K562 (cell line): ENCODE results near the gene MYH9. TPM values are rescaled to one million over a fixed set of nuclear protein-coding genes. Genes with fewer than 3 reads are reported as not detected.

Source experiments
- ATAC-seq: fragments of 200-7000 bp; cut with Tn5 transposase; 3 replicates; pipeline ENCODE4 v1.9.1; 2020; ENCODE audit warnings: moderate library complexity
- BruUV-seq: library from RNA; stranded (reverse); fragments of 400-500 nt; replicated peaks from 2 replicates; lab custom pipeline; 2021; lab: Mats Ljungman, UMichigan
- CTCF ChIA-PET: fragments of 300-600 bp; formaldehyde crosslinking; extraction: SDS; loops from one replicate; lab custom pipeline; 2021; ENCODE audit warnings: low intra/inter-chr PET ratio; lab: Yijun Ruan, JAX
- POLR2A ChIA-PET: fragments of 300-600, 350-650 bp; sonication (Branson Sonifier 250); formaldehyde crosslinking; extraction: SDS; loops from one replicate; lab custom pipeline; 2021; ENCODE audit warnings: antibody characterized with exemption, inconsistent platforms; lab: Yijun Ruan, JAX
- DNase-seq, 4 experiments: peaks; one replicate each; pipeline versions ENCODE4 v3.0.0 to v3.0.0-alpha.2; 2011 to 2018; ENCODE audit warnings: low spot score in 3 of 4, mixed read lengths in 3 of 4; ENCODE audit errors: extremely low read depth in 1 of 4
- FAIRE-seq: peaks from 2 replicates; lab custom pipeline; 2011; peaks lifted over from hg19 to GRCh38; lab: Jason Lieb, UNC
- H2AFZ ChIP-seq: 2 replicates; pipeline ENCODE4 v1.6.0; 2011; ENCODE audit warnings: low read depth, low read length, control low read depth, inconsistent platforms
- H3K27ac ChIP-seq: fragments of 200-600 bp; 3 replicates; pipeline ENCODE4 v1.8.0; 2011; ENCODE audit warnings: low read depth, mild to moderate bottlenecking, control low read depth, inconsistent platforms, low read length, moderate library complexity, mixed read lengths; ENCODE audit errors: extremely low read depth
- H3K27me3 ChIP-seq, 2 experiments: fragments of 300-600 bp in 1 of 2; 2 replicates in 1 of 2; 3 replicates in 1 of 2; pipeline versions ENCODE4 v1.6.0 to v1.8.0; 2011; ENCODE audit warnings: inconsistent platforms in 2 of 2, low read length in 2 of 2, mild to moderate bottlenecking in 1 of 2, mixed read lengths in 1 of 2, moderate library complexity in 1 of 2; ENCODE audit not compliant: control insufficient read depth in 2 of 2, insufficient read depth in 2 of 2
- H3K36me3 ChIP-seq: fragments of 300-600 bp; 3 replicates; pipeline ENCODE4 v1.8.0; 2011; ENCODE audit warnings: mild to moderate bottlenecking, low read length, inconsistent platforms; ENCODE audit not compliant: control insufficient read depth, insufficient read depth
- H3K4me1 ChIP-seq, 2 experiments: fragments of 200-600 bp in 1 of 2; replicated peaks in 1 of 2; 2 replicates in 1 of 2; 3 replicates in 1 of 2; pipeline versions ENCODE4 v1.5.1 to v1.8.0; 2011; ENCODE audit warnings: inconsistent platforms in 2 of 2, low read length in 2 of 2, mild to moderate bottlenecking in 1 of 2, mixed read lengths in 1 of 2, moderate library complexity in 1 of 2; ENCODE audit not compliant: control insufficient read depth in 2 of 2, insufficient read depth in 2 of 2
- H3K4me2 ChIP-seq: 2 replicates; pipeline ENCODE4 v1.6.1; 2011; ENCODE audit warnings: low read length, control low read depth, inconsistent platforms, mixed read lengths; ENCODE audit not compliant: insufficient read depth
- H3K4me3 ChIP-seq: fragments of 200-600 bp; sonication (generic), shearing (Covaris generic); 2 replicates; pipeline ENCODE4 v1.5.1; 2016; ENCODE audit warnings: control low read depth, inconsistent platforms
- H3K79me2 ChIP-seq: fragments of 200-600 bp; 3 replicates; pipeline ENCODE4 v1.8.0; 2011; ENCODE audit warnings: low read length, inconsistent platforms; ENCODE audit not compliant: control insufficient read depth, insufficient read depth
- H3K9ac ChIP-seq, 2 experiments: 2 replicates each; pipeline versions ENCODE4 v1.6.0 to v1.6.1; 2011; ENCODE audit warnings: low read depth in 2 of 2, low read length in 2 of 2, control low read depth in 1 of 2, inconsistent platforms in 1 of 2, mild to moderate bottlenecking in 1 of 2, mixed read lengths in 1 of 2; ENCODE audit not compliant: insufficient read depth in 1 of 2
- H3K9me1 ChIP-seq: one replicate; pipeline ENCODE4 v1.6.0; 2011; ENCODE audit warnings: inconsistent platforms, mild to moderate bottlenecking, low read length, moderate library complexity; ENCODE audit not compliant: control insufficient read depth, insufficient read depth
- H3K9me3 ChIP-seq: replicated peaks from 2 replicates; pipeline ENCODE4 v1.5.1; 2011; ENCODE audit warnings: low read depth, low read length, inconsistent platforms; ENCODE audit not compliant: control insufficient read depth, insufficient read depth
- H4K20me1 ChIP-seq: replicated peaks from 2 replicates; pipeline ENCODE4 v1.6.1; 2011; ENCODE audit warnings: low read length, inconsistent platforms, mixed read lengths; ENCODE audit not compliant: control insufficient read depth, insufficient read depth
- BMI1 ChIP-seq: fragments of 150-350 bp; IDR thresholded peaks from 2 replicates; pipeline ENCODE4 v1.6.1; 2014; ENCODE audit warnings: low read length
- GTF3C2 ChIP-seq: IDR thresholded peaks from 3 replicates; pipeline ENCODE4 v1.6.1; 2011; ENCODE audit warnings: borderline replicate concordance, mild to moderate bottlenecking, moderate library complexity; ENCODE audit not compliant: insufficient read length; ENCODE audit errors: extremely low read depth
- HMGXB4 ChIP-seq: sonication (generic); formaldehyde crosslinking; IDR thresholded peaks from 2 replicates; pipeline ENCODE4 v1.8.1; 2023; ENCODE audit warnings: mild to moderate bottlenecking, missing genetic modification reagents
- KDM4B ChIP-seq, 2 experiments: fragments of 450-650 bp in 1 of 2; sonication (generic) in 1 of 2; IDR thresholded peaks; 2 replicates each; pipeline ENCODE4 v1.6.1; 2016 to 2017; ENCODE audit warnings: borderline replicate concordance in 2 of 2, antibody characterized with exemption in 1 of 2, low read depth in 1 of 2, mild to moderate bottlenecking in 1 of 2
- MCM5 ChIP-seq: fragments of 450-650 bp; IDR thresholded peaks from 2 replicates; pipeline ENCODE4 v1.6.1; 2016; ENCODE audit warnings: low read depth
- MYC ChIP-seq, 2 experiments: fragments of 250-450 bp in 1 of 2; sonication (Bioruptor Pico) in 1 of 2; IDR thresholded peaks; 2 replicates each; pipeline versions ENCODE4 v1.5.1 to v1.6.1; 2012 to 2021; ENCODE audit warnings: low read depth in 2 of 2, borderline replicate concordance in 1 of 2, improper control_type of control experiment in 1 of 2, low read length in 1 of 2, mild to moderate bottlenecking in 1 of 2, moderate library complexity in 1 of 2
- TAF1 ChIP-seq: IDR thresholded peaks from 2 replicates; pipeline ENCODE4 v1.6.1; 2011; ENCODE audit warnings: mild to moderate bottlenecking, low read length, moderate library complexity; ENCODE audit not compliant: insufficient read depth, control insufficient read depth, severe bottlenecking; ENCODE audit errors: extremely low read depth
- TRIM28 ChIP-seq: fragments of 450-650 bp; IDR thresholded peaks from 2 replicates; pipeline ENCODE4 v1.6.1; 2017
- ZKSCAN8 ChIP-seq: fragments of 200-800 bp; sonication (Bioruptor generic); IDR thresholded peaks from 2 replicates; pipeline ENCODE4 v1.6.1; 2016; ENCODE audit warnings: missing genetic modification characterization, missing compliant biosample characterization
- ZNF124 ChIP-seq: sonication (generic); formaldehyde crosslinking; IDR thresholded peaks from 2 replicates; pipeline ENCODE4 v1.8.1; 2022; ENCODE audit warnings: missing genetic modification reagents
- WGBS: fragments of 100-300 bp; shearing (Covaris generic); methylation state at CpG from one replicate; pipeline ENCODE4 v1.1.6; 2016; ENCODE audit warnings: low coverage, mixed read lengths; ENCODE audit not compliant: insufficient coverage; ENCODE audit errors: missing lambda C conversion rate; 5-methylcytosine and 5-hydroxymethylcytosine counted together
- in situ Hi-C: fragments of 300-500 bp; cut with MboI; formaldehyde crosslinking; loops from 4 replicates; pipeline ENCODE4 v1.15.0; 2018; ENCODE audit warnings: inconsistent platforms, mixed read lengths
- intact Hi-C: fragments of 100-400 bp; cut with micrococcal nuclease; formaldehyde crosslinking; loops from 2 replicates; pipeline ENCODE4 v1.14.2; 2022
- polyA plus RNA-seq, 8 experiments: library from polyadenylated mRNA; depleted of rRNA in 4 of 8; stranded (reverse) in 5 of 8; unstranded in 3 of 8; fragments of >200 nt; fragmentation: Nextera tagmentation in 2 of 8; fragmentation: Illumina TruSeq in 1 of 8; extraction: Ambion mirVana in 2 of 8; extraction: Trizol in 1 of 8; gene quantifications; 2 replicates each; pipeline versions ENCODE4 v1.2.1 to v1.2.3, GENCODE V29; 2011 to 2014; ENCODE audit warnings: inconsistent platforms in 1 of 8, missing spikeins in 1 of 8
- total RNA-seq, 7 experiments: library from RNA; depleted of rRNA in 6 of 7; stranded (reverse); fragments of >200 nt in 6 of 7; fragmentation: Illumina TruSeq in 2 of 7; extraction: Trizol in 2 of 7; gene quantifications; 2 replicates each; pipeline versions ENCODE4 v1.2.1 to v1.2.3, GENCODE V29; 2011 to 2021; ENCODE audit warnings: low replicate concordance in 1 of 7
- TF ChIP-seq, protein P1 (sequence below): sonication (generic); formaldehyde crosslinking; IDR thresholded peaks from 2 replicates; pipeline ENCODE4 v1.8.1; 2023; ENCODE audit warnings: mild to moderate bottlenecking, missing genetic modification reagents, moderate library complexity

MYH9 gene
- total and polyA plus RNA-seq, 9 of the 15 experiments (the other 6 are each of a cell fraction or from before 2014, with no cell fraction given) = 0.71 to 111 (median 24.6) TPM

DNA sequence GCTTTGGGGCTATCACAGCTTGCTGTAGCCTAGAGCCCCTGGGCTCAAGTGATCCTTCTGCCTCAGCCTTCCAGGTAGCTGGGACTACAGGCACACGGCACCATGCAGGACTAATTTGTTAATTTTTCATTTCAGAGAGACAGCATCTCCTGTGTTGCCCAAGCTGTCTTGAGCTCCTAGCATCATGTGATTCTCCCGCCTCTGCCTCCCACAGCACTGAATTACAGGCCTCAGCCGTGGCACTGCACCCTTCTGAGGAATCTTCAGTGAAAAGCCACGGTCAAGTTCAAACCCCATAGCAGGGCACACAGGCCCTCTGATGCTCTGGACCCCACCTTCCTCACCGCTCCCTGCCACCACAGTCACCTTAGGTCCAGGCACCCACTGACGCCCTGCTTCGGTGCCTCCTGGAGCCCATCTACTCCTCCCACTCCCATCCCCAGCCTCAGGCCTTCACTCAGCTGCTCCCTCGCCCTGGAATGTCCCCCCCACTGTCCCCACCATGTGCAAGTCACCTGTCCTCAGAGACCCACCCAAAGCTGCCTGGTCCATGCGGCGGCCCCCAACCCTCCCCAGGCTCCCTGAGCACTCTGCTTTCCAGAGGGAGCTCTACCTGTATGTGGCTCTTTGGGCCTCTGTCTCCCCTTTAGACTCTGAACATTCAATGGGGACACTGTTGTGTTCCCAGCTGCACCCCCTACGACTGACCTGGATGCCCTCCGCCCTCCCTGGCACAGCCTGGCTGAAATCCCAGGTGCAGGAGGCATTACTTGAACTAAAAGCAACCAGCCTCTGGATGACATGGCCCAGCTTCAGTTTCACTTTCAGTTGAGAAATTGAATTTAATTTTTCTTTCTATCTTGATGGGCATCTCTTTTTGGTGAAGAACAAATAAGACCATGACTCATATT is 150.1 kb downstream of the MYH9 start (continued):
- TF ChIP-seq MYC (IDR thresholded peaks at IDR 0.05; ENCODE audit: low read depth, low read length) (no peak), MYC (CRISPR knock-in tag; IDR thresholded peaks at IDR 0.05; ENCODE audit: borderline replicate concordance, low read depth) (no peak), TAF1 (no peak)

- ChIA-PET CTCF (no interaction called here), POLR2A (no interaction called here)
- Histone ChIP-seq H3K27me3 (no peaks in the 10 kb centered on the region), H3K9me3 (no peaks in the 10 kb centered on the region), H3K9ac (no peak overlapping the region), H3K4me3 (no peak overlapping the region), H3K4me2 (no peak overlapping the region), H4K20me1 (no peaks in the 10 kb centered on the region), H3K36me3 (peaks cover 6% of the 10 kb centered on the region; the same call in 2 of the 3 replicates), H3K4me1 (peaks cover 4 to 13% of the 10 kb centered on the region in 2 experiments; a peak in 4 of 5 replicates), H3K27ac (no peak overlapping the region), H3K79me2 (peaks cover 23% of the 10 kb centered on the region), H2AFZ (no peak overlapping the region), H3K9me1 (no peaks in the 10 kb centered on the region)
- in situ Hi-C loops = no loop called here
- ATAC-seq = no peak
- intact Hi-C loops = loop anchor here (5.0 kb wide), 1 partner anchor 41 kb away; no protein-coding TSS in a partner anchor
- no peak for DNase-seq
- no TSS peak for BruUV-seq
- WGBS = 79% methylated on average over 11 of the region's 14 CpGs
- no peak for FAIRE-seq
- TF ChIP-seq BMI1 = no peak
- no peak for TF ChIP-seq GTF3C2
- TF ChIP-seq TRIM28 = no peak
- TF ChIP-seq HMGXB4 (CRISPR knock-in tag) = no peak
- no peak for TF ChIP-seq ZKSCAN8 (CRISPR knock-in tag)
- TF ChIP-seq ZNF124 (CRISPR knock-in tag) = no peak
- no peak for TF ChIP-seq MCM5
- TF ChIP-seq, protein P1, sequence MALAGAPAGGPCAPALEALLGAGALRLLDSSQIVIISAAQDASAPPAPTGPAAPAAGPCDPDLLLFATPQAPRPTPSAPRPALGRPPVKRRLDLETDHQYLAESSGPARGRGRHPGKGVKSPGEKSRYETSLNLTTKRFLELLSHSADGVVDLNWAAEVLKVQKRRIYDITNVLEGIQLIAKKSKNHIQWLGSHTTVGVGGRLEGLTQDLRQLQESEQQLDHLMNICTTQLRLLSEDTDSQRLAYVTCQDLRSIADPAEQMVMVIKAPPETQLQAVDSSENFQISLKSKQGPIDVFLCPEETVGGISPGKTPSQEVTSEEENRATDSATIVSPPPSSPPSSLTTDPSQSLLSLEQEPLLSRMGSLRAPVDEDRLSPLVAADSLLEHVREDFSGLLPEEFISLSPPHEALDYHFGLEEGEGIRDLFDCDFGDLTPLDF = no peak
- no peak for TF ChIP-seq KDM4B (IDR thresholded peaks at IDR 0.05; ENCODE audit: borderline replicate concordance in 2 of 2, low read depth in 1 of 2)
Observed at GRCh38 chr22:36236388-36237319, 151.1 kb downstream of the MYH9 start.
